ENCODE measurements around the gene CPA3. TPM values are rescaled to one million over a fixed set of nuclear protein-coding genes. Genes with fewer than 3 reads are reported as not detected.
A peak's percentile ranks its signal among the peaks of the same experiment; 100 is the strongest.

The CPA3 gene
- total RNA-seq, 2 donors from 2014 or later, result 12.3 to 12.6 TPM

GRCh38 chr3:148857316-148857715 is 7.8 kb upstream of the CPA3 start:
- Histone ChIP-seq H3K9me3 (no peaks in the 10 kb centered on the region), H3K27ac (no peak overlapping the region), H3K4me3 (no peak overlapping the region), H3K9ac (ENCODE audit: low read depth in 2 of 2, low read length in 2 of 2) (no peak overlapping the region), H3K36me3 (no peaks in the 10 kb centered on the region), H3K27me3 (no peaks in the 10 kb centered on the region), H3K4me1 (no peaks in the 10 kb centered on the region)
- DNase-seq, result no peak
- TF ChIP-seq CTCF (IDR thresholded peaks at IDR 0.05), result no peak
- intact Hi-C loops (cut with DNase I), result no loop called here

- H3K36me3 ChIP-seq, result no peaks in the 10 kb centered on the region
- H3K27ac ChIP-seq, result no peak overlapping the region
Measured at GRCh38 chr3:148861277-148861869, 3.7 kb upstream of the CPA3 start.

GRCh38 chr3:148863297-148863696 is 1.8 kb upstream of the CPA3 start:
- DNase-seq, result no peak
- no peak for TF ChIP-seq CTCF (IDR thresholded peaks at IDR 0.05)
- Histone ChIP-seq H3K36me3 (no peaks in the 10 kb centered on the region), H3K27ac (no peak overlapping the region), H3K4me1 (no peaks in the 10 kb centered on the region), H3K4me3 (no peak overlapping the region), H3K27me3 (no peaks in the 10 kb centered on the region), H3K9ac (ENCODE audit: low read depth in 2 of 2, low read length in 2 of 2) (no peak overlapping the region), H3K9me3 (no peaks in the 10 kb centered on the region)
- intact Hi-C loops (cut with DNase I), result no loop called here

More at GRCh38 chr3:148861277-148861869, 3.7 kb upstream of the CPA3 start:
- no peaks in the 10 kb centered on the region for H3K27me3 ChIP-seq
- DNase-seq, result no peak
- H3K9me3 ChIP-seq, result no peaks in the 10 kb centered on the region
- H3K9ac ChIP-seq (ENCODE audit: low read depth in 2 of 2, low read length in 2 of 2), result no peak overlapping the region
- H3K4me3 ChIP-seq, result no peak overlapping the region
- TF ChIP-seq CTCF (IDR thresholded peaks at IDR 0.05), result peak; percentile 69
- intact Hi-C loops (cut with DNase I), result loop anchor here (2.0 kb wide), 1 partner anchor 85 kb away; no protein-coding TSS in a partner anchor
- H3K4me1 ChIP-seq, result no peaks in the 10 kb centered on the region

DNA sequence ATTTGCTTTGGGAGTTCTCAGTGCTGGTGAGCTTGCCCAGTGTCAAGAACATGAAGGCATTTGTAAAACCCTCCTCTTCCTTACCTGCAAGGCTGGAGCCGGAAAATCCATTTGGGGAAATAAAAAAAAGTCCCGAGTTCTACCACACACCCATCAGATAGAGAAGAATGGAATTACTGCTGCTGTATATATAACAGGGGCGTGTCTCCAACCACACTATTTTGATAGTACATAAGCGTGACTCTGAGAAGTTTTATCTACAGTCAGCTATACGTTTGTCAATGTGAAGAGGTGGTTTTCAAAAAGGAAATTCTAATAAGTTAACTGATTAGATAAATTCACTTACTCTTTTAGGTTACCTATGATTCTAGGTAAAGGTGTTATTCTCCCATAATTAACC is 1.3 kb upstream of the CPA3 start:
- DNase-seq, result no peak
- Histone ChIP-seq H3K4me1 (no peaks in the 10 kb centered on the region), H3K36me3 (no peaks in the 10 kb centered on the region), H3K4me3 (no peak overlapping the region), H3K27me3 (no peaks in the 10 kb centered on the region), H3K9me3 (no peaks in the 10 kb centered on the region), H3K9ac (ENCODE audit: low read depth in 2 of 2, low read length in 2 of 2) (no peak overlapping the region), H3K27ac (no peak overlapping the region)
- intact Hi-C loops (cut with DNase I), result no loop called here
- no peak for TF ChIP-seq CTCF (IDR thresholded peaks at IDR 0.05)

DNA sequence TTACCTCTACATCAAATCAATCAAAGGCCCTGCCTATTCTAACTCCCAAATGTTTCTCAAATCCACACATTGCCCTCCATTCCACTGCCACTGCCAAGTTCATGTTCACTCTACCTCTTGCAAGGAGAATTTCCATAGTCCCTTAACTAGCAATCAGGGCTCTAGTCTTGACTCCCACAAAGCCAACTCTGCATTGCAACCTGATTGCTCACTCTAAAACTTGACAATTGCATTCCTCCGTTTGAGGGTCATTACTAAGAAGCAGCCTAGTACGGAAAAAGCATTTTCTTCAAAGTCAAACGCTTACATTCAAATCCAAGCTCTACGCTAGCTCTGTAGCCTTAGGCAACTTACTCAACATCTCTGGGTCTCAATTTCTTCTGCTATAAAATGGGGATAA is 1.2 kb downstream of the CPA3 start:
- H3K36me3 ChIP-seq, result no peaks in the 10 kb centered on the region
- no peaks in the 10 kb centered on the region for H3K27me3 ChIP-seq
- H3K4me1 ChIP-seq, result no peaks in the 10 kb centered on the region
- H3K9me3 ChIP-seq, result no peaks in the 10 kb centered on the region
- no peak overlapping the region for H3K4me3 ChIP-seq
- no peak overlapping the region for H3K9ac ChIP-seq (ENCODE audit: low read depth in 2 of 2, low read length in 2 of 2)
- H3K27ac ChIP-seq, result no peak overlapping the region
- intact Hi-C loops (cut with DNase I), result no loop called here
- TF ChIP-seq CTCF (IDR thresholded peaks at IDR 0.05), result no peak
- no peak for DNase-seq

All from colonic mucosa (tissue), 4 donors.